GM18907 (cell line): Measurements from ENCODE around the gene MGAT4C.

Source experiments
- ATAC-seq: cut with Tn5 transposase; IDR thresholded peaks from one replicate; pipeline ENCODE4 v1.9.1; 2021; ENCODE audit warnings: mild to moderate bottlenecking, moderate library complexity; ENCODE audit not compliant: unreplicated experiment

MGAT4C gene

GRCh38 chr12:86230516-86231146 is 25.6 kb downstream of the MGAT4C start:
- no peak for ATAC-seq

DNA sequence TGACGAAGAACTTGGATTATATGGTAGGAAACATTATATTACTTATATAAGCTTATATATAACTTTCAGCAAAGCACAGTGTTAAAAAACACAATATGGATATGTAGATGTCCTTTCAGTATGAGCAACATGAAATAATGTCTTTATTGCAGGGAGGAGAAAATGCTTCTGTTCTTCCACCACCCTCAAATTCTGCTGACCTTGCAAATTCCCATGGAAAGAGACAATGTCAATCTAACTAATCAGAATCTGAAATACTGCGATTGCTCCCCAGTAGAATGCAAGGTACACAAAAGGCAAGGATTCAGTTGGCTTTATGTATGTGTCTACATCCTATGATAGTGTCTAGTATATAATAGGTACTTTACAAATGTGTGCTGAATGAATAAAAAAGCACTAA is 26.4 kb downstream of the MGAT4C start:
- no peak for ATAC-seq

- ATAC-seq = no peak
Measured at GRCh38 chr12:86228656-86229055, 27.5 kb downstream of the MGAT4C start.

- ATAC-seq = no peak
Measured at GRCh38 chr12:86226481-86226880, 29.7 kb downstream of the MGAT4C start.

DNA sequence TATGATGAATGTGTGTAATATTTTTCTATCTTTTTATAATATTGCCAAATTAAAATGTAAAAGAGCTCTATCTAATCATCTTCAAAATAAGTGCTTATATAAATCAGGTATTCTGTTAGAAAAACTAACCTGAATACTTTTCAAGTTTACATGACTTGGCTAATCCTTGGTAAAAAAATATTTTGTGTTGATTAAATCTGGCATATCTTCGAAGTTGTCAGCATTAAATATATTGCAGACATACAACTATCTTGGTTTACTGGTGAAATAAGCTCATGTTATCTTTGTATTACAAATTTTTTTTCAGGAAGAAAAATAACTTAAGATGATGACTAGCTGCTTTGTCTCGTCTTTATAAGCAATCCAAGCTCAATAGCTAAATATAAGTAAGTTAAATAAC is 39.6 kb downstream of the MGAT4C start:
- no peak for ATAC-seq

GRCh38 chr12:86213012-86213411 is 43.2 kb downstream of the MGAT4C start:
- ATAC-seq = no peak

DNA sequence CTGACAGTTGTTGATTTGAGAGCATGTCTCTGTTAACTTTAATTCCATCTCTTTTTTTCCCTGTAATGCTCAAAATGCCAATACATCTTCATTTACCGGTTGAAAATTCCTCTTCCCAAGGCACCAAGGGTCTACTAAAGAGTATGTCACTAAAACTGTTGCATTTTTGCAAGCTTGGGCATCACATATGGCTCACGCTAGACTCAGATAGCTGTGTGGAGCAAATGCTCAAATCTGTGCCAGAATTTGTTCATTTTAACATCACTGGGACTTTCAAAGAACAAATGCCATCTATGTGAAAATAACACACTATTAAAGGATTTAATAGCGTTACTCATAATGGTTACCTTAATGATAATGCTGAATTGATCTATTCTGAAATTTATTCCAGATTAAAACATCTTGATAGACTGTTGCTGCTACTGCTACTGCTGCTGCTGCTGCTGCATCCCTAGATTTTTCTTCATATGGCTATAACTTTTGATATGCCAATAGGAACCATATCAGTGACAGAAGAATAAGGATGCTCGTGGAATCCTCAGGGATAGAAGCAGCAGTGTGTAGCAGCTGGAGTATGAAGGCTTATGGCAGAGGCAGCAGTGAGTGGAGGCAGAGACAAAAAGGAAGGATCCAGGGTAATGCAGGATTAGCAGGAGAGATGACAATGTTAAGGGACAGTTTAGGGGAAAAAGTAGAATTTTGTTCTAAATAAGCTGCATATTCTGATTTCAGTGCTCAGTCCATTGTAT is 57.3 kb downstream of the MGAT4C start:
- ATAC-seq = no peak

GRCh38 chr12:86196465-86196864 is 59.7 kb downstream of the MGAT4C start:
- ATAC-seq = no peak

- ATAC-seq = no peak
Measured at GRCh38 chr12:86194721-86195120, 61.5 kb downstream of the MGAT4C start.

GRCh38 chr12:86193931-86194330 is 62.3 kb downstream of the MGAT4C start:
- ATAC-seq = no peak

GRCh38 chr12:86188226-86188625 is 68.0 kb downstream of the MGAT4C start:
- ATAC-seq = no peak

- ATAC-seq = no peak
Measured at GRCh38 chr12:86186449-86186848, 69.7 kb downstream of the MGAT4C start.

- ATAC-seq = no peak
Measured at GRCh38 chr12:86179855-86180254, 76.3 kb downstream of the MGAT4C start.

DNA sequence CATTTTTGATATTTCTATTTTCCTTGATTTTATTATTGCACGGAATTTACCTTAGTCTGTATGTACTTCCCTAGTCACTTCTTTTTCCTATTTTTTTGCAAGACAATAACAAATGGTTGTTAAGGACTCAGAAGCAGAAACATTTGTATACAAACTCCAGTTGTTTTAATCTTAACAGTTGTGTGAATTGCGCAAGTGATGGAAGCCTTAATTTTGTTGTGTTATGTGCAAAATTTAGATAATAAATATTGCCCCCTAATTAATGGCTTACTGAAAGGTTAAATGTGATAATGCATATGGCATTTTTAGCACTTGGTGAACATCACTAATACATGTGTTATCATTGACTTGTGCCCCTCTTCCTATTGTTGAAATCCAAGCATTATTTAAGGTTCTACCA is 82.0 kb downstream of the MGAT4C start:
- ATAC-seq = no peak

DNA sequence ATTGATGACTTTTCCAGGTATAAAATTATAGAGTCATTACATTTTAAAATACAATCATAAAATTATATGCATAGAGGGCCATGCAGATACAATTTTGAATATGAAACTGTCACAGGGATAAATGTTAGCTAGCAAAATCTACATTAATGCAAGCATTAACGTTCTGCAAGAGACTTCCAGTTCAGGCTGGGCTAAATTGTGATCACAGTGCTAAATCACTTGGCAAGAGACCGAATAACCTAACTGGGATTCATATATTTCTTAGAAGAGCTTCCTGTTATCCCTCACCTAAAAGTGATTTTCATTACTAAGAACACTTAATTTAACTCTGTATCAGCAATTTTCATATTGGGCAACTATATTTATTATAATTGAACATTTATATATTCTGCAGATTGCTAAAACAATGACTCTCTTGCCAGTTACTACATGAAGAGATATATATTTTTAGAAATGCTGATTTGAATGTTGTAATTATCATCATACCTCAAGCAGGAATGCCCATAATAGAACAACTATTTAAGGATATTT is 83.2 kb downstream of the MGAT4C start:
- no peak for ATAC-seq

DNA sequence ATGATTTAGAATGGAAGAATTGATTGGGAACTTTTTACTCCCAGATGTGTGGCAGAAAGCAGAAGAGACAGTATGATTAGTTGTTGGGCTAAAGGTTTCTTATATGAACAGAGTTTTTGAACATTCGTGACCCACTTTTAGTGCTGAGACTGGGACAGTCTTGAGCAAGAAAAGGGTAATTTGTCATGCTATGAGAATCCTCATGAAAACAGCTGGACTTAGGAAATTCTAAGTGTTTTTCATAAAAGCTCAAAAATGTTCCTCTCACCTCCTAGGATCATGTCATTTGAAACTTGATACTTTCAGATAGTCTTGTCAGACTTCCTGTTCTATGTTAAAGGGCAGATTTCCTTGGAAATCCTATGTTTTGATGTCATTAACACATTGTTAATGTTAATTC is 86.1 kb downstream of the MGAT4C start:
- no peak for ATAC-seq

DNA sequence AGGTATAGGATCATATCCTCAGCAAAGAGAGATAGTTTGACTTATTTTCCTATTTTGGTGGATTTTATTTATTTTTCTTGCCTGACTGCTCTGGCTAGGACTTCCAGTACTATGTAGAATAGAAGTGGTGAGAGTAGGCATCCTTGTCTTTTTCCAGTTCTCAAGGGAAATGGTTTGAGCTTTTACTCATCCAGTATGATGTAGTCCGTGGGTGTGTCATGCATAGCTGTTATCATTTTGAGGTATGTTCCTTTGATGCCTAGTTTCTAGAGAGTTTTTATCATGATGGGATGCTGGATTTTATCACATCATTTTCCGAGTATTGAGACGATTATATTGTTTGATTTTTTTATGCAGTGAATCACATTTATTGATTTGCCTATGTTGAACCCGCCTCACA is 97.2 kb downstream of the MGAT4C start:
- no peak for ATAC-seq

DNA sequence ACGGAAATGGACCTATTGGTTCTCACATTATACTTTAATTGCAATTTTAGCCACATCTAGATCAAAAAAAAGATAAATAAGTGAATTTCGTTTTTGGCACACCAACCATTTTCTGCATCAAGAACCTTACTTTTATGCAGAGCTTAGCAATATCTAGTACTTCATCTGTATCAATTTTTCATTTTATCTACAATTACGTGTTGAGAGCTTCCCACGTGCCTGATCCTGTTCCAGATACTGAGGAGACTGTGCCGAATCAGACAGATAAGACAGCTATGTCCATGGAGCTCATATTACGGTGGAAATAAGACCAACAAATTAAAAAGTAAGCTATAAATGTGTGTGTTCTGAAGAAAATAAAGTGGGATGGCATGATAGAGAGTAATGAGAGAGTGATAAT is 101.6 kb downstream of the MGAT4C start:
- no peak for ATAC-seq

- no peak for ATAC-seq
Measured at GRCh38 chr12:86148612-86149011, 107.6 kb downstream of the MGAT4C start.

DNA sequence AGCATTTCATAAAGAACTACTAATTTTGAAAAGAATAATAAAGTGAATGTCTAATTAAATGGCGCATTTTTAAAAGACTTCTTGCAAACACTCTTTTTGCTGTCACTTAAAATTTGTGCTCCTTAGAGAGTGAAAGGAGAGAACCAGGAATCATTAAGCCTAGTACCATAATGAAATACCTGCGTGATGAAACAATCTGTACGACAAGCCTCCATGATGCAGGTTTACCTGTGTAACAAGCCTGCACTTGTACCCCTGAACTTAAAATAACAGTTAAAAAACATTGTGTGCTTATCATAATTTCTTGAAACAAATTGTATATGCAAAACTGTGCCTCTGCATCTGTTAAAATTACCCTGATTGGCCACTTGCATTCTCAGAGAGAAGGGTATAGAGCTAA is 108.1 kb downstream of the MGAT4C start:
- no peak for ATAC-seq

DNA sequence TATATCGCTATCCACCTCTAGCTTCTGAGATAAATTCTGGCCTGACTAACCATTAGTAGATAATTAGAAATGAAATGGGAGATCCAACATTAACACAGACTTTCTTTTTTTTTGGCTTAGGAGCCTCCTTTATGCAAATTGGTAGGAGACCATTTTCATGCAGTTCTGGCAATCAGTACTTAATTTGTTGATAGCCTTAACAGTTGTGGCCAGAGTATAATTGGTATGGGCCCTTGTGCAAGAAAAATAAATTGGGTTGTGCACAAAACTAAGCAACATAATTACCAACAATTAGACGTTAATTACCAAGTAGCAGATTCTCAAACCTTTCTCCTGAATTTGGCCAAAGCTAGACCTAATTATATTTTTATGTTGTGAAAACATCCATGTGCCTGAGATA is 111.0 kb downstream of the MGAT4C start:
- ATAC-seq = no peak

DNA sequence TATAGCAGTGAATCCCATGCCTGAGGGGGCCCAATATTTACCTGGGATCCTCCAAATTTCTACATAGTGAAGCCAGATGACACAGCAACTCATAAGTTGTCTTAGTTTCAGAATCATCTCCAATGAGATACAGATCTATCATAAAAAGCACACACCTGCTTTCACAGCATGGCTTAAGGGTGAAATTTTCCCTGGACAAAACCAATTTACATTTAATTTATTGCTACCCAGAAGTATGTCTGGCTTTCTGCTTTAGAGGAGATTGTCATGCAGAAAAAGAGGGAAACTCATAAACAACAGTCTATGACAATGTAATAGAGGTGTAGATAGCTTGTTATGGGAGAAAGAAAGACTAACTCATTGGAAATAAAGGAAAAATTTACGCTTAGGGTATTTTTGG is 113.0 kb downstream of the MGAT4C start:
- ATAC-seq = no peak

DNA sequence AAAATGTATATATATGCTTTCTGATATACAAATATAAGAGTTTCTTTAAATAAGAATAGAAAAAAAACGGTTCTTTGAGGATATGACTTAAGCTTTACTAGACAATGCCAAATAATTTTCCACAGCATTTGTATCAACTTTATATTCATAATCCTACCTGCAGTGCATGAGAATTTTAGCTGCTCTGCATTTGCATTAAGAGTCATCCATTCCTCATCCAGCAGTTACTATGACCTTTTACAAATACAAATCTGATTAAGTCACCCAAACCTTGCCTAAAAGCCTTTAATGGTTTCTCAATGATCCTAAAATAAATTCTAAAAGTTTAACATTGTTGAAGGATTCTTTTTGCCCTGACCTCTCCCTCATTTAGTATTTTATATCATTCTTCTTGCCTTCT is 116.5 kb downstream of the MGAT4C start:
- ATAC-seq = no peak
